ENCODE data around the gene KBTBD7.

GRCh38 chr13:41213316-41213715 lies 18.9 kb upstream of the KBTBD7 start:
- no peak for TF ChIP-seq CTCF (IDR thresholded peaks at IDR 0.05)
- no peak for TF ChIP-seq EP300 (IDR thresholded peaks at IDR 0.05)
